Skeletal muscle satellite cell (primary cell): ENCODE measurements around the gene ZNF618.

ENCODE experiments used
- H3K27me3 ChIP-seq: 2 replicates; pipeline ENCODE4 v1.7.0; 2013; ENCODE audit warnings: low read length; ENCODE audit not compliant: control insufficient read depth, insufficient read depth
- H3K36me3 ChIP-seq: 2 replicates; pipeline ENCODE4 v1.7.0; 2013; ENCODE audit warnings: mild to moderate bottlenecking, control low read depth, low read length; ENCODE audit not compliant: insufficient read depth
- H3K4me1 ChIP-seq: 2 replicates; pipeline ENCODE4 v1.7.0; 2013; ENCODE audit warnings: low read length; ENCODE audit not compliant: control insufficient read depth, insufficient read depth
- H3K4me2 ChIP-seq: 2 replicates; pipeline ENCODE4 v1.7.0; 2013; ENCODE audit warnings: mild to moderate bottlenecking, low read length
- H3K4me3 ChIP-seq: 2 replicates; pipeline ENCODE4 v1.7.0; 2013; ENCODE audit warnings: low read length
- H3K9ac ChIP-seq: 2 replicates; pipeline ENCODE4 v1.7.0; 2013; ENCODE audit warnings: mild to moderate bottlenecking, low read depth, low read length, moderate library complexity
- H3K9me3 ChIP-seq: replicated peaks from 2 replicates; pipeline ENCODE4 v1.7.0; 2013; ENCODE audit warnings: mild to moderate bottlenecking, control low read depth, low read length

ZNF618 gene

GRCh38 chr9:114030364-114030763 is 154.3 kb downstream of the ZNF618 start:
- Histone ChIP-seq H3K36me3 (peaks cover 32% of the 10 kb centered on the region), H3K4me3 (no peak overlapping the region)

DNA sequence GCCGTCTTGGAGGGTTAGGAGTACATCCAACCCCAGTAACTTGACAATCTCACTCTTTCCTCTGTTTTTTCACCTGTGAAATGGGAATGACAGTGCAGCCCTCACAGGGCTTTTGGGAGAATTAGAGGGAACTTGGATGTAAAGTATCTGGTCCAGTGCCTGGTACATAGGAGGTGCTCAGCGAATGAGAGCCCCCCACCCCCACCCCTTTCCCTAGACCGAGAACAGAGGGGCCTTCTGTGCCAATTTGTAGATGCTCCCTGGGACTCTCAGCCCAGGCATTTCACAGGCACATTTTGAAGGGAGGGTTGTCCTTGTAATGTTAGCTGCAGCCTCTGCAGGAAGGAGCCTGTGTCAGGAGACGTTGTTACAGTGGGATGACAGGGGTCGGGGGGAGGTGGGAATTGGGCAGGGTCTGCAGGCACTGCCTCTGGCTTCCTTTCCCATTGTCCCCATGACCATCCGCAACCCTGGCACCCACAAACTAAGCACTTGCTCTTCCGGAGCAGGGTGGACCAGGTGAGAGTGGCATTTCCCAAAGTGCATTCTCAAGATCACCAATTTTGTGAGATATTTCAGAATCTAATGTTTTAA is 155.0 kb downstream of the ZNF618 start:
- H3K4me1 ChIP-seq = no peaks in the 10 kb centered on the region
- no peaks in the 10 kb centered on the region for H3K27me3 ChIP-seq
- H3K4me2 ChIP-seq = no peak overlapping the region
- no peak overlapping the region for H3K9ac ChIP-seq
- H3K36me3 ChIP-seq = peaks cover 31% of the 10 kb centered on the region
- H3K4me3 ChIP-seq = no peak overlapping the region
- H3K9me3 ChIP-seq = no peaks in the 10 kb centered on the region

More at GRCh38 chr9:114030364-114030763, 154.3 kb downstream of the ZNF618 start:
- Histone ChIP-seq H3K27me3 (no peaks in the 10 kb centered on the region), H3K9ac (no peak overlapping the region), H3K4me1 (no peaks in the 10 kb centered on the region), H3K4me2 (no peak overlapping the region), H3K9me3 (no peaks in the 10 kb centered on the region)

GRCh38 chr9:114031948-114032840 is 156.1 kb downstream of the ZNF618 start:
- Histone ChIP-seq H3K27me3 (no peaks in the 10 kb centered on the region), H3K9ac (no peak overlapping the region), H3K9me3 (no peaks in the 10 kb centered on the region), H3K36me3 (peaks cover 42% of the 10 kb centered on the region), H3K4me1 (no peaks in the 10 kb centered on the region), H3K4me3 (no peak overlapping the region), H3K4me2 (no peak overlapping the region)

DNA sequence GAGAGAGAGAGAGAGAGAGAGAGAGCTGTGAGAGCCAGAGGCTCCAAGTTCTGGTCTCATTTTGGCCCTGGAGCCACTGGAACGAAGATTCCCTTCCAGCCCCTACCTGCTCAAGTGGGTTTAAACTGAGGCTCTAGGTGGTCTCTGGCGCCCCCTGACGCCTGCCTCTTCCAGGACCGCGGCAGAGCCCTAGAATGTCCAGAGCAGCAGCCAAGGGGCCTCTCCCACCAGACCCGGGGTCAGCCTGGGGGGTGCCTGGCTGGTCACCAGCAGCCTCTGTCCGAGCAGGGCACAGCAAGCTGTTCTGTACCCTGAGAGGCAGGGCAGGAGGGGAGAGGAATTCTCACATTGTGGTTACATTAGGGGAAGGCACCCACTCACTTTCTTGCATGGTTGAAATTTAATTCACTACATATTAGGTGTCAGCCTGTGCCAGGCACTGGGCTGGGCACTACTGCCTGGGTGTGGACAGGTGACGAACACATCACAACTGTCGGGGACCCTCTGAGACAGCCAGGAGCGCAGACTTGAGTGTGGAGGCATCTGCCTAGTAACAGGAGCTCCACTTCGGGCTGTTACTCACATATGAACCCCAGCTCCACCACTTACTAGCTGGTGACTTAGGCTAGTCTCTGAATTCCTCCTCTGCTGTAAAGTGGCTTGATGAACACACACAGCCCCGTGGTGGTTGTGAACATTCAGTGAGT is 157.4 kb downstream of the ZNF618 start:
- Histone ChIP-seq H3K4me2 (no peak overlapping the region), H3K27me3 (no peaks in the 10 kb centered on the region), H3K36me3 (peaks cover 48% of the 10 kb centered on the region), H3K4me1 (no peaks in the 10 kb centered on the region), H3K4me3 (no peak overlapping the region), H3K9ac (no peak overlapping the region), H3K9me3 (no peaks in the 10 kb centered on the region)

DNA sequence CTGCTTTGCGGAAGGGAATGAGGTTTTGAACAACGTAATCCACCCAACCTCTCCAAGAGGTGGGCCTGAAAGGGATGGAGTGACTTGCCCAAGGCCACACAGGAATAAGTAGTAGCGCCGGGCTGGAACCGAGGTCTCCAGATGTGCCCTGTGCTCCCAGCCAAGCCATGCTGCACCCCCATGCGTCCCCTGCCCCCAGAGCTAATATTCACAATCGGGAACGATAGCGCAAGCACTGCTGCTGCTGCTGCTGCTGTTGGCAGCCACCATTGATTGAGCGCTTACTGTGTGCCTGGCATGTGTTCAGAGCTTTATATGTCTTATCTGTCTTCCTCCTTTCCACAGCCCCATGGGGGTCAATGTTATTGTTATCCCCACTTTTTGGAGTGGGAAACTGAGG is 158.1 kb downstream of the ZNF618 start:
- Histone ChIP-seq H3K27me3 (no peaks in the 10 kb centered on the region), H3K4me1 (no peaks in the 10 kb centered on the region), H3K4me2 (no peak overlapping the region), H3K4me3 (no peak overlapping the region), H3K9ac (no peak overlapping the region), H3K36me3 (peaks cover 48% of the 10 kb centered on the region), H3K9me3 (no peaks in the 10 kb centered on the region)

DNA sequence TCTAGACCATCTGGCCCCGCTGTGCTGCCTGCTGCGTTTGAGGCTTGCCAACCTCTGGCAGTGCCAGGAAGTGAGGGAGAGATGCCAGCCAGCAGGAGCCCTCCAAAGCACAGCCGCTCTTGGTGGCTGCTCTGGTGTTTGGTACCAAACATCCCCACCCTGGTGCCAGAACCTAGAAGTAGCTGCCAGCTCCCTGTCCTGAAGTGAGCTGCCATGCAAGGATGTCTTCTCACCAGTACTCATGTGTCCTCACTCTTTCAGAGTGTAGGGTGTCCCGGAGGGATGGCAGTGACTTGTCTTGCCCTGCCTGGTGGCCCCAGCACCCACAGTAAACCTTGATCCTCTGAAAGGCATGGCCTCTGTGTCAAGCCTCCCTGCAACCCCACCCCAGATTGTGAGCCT is 158.6 kb downstream of the ZNF618 start:
- Histone ChIP-seq H3K9me3 (no peaks in the 10 kb centered on the region), H3K4me1 (no peaks in the 10 kb centered on the region), H3K27me3 (no peaks in the 10 kb centered on the region), H3K4me2 (no peak overlapping the region), H3K4me3 (no peak overlapping the region), H3K36me3 (peaks cover 44% of the 10 kb centered on the region), H3K9ac (no peak overlapping the region)

GRCh38 chr9:114035221-114035844 is 159.2 kb downstream of the ZNF618 start:
- Histone ChIP-seq H3K36me3 (peaks cover 46% of the 10 kb centered on the region), H3K4me3 (no peak overlapping the region), H3K27me3 (no peaks in the 10 kb centered on the region), H3K9me3 (no peaks in the 10 kb centered on the region), H3K4me1 (no peaks in the 10 kb centered on the region), H3K9ac (no peak overlapping the region), H3K4me2 (no peak overlapping the region)

- Histone ChIP-seq H3K27me3 (no peaks in the 10 kb centered on the region), H3K4me3 (no peak overlapping the region), H3K4me1 (no peaks in the 10 kb centered on the region), H3K9ac (no peak overlapping the region), H3K9me3 (no peaks in the 10 kb centered on the region), H3K36me3 (peaks cover 46% of the 10 kb centered on the region), H3K4me2 (no peak overlapping the region)
These were observed 160.0 kb downstream of the ZNF618 start for GRCh38 chr9:114035845-114036801.

DNA sequence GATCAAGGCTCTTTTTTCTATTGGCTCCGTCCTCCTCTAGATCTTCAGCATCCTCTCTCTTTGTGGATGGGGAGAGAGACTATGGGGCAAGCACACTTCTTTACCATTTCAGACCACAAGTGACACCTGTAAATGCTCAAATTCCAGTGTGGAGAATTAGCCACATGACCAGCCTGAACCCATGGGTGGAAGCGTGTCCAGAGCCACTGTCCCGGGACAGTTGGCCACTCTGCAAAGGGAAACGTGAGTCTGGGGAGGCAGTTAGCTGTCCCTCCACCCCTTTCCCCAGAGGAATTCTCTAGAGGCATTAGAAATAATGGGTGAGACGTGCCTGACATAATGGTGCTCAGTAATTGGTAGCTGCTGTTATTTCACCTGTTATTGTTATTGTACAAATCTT is 161.1 kb downstream of the ZNF618 start:
- Histone ChIP-seq H3K4me1 (no peaks in the 10 kb centered on the region), H3K4me2 (no peak overlapping the region), H3K27me3 (no peaks in the 10 kb centered on the region), H3K9me3 (no peaks in the 10 kb centered on the region), H3K4me3 (no peak overlapping the region), H3K36me3 (peaks cover 46% of the 10 kb centered on the region), H3K9ac (no peak overlapping the region)

- Histone ChIP-seq H3K4me1 (no peaks in the 10 kb centered on the region), H3K4me3 (no peak overlapping the region), H3K9ac (no peak overlapping the region), H3K36me3 (peaks cover 46% of the 10 kb centered on the region), H3K27me3 (no peaks in the 10 kb centered on the region), H3K9me3 (no peaks in the 10 kb centered on the region), H3K4me2 (no peak overlapping the region)
These were observed 162.0 kb downstream of the ZNF618 start for GRCh38 chr9:114037961-114038723.
